NCI-H2196 (cell line): ENCODE measurements around the gene TMEM203.

Experiments
- DNase-seq: peaks from one replicate; lab custom pipeline; 2025; ENCODE audit not compliant: unreplicated experiment; lab: John Stamatoyannopoulos, UW

The TMEM203 gene

DNA sequence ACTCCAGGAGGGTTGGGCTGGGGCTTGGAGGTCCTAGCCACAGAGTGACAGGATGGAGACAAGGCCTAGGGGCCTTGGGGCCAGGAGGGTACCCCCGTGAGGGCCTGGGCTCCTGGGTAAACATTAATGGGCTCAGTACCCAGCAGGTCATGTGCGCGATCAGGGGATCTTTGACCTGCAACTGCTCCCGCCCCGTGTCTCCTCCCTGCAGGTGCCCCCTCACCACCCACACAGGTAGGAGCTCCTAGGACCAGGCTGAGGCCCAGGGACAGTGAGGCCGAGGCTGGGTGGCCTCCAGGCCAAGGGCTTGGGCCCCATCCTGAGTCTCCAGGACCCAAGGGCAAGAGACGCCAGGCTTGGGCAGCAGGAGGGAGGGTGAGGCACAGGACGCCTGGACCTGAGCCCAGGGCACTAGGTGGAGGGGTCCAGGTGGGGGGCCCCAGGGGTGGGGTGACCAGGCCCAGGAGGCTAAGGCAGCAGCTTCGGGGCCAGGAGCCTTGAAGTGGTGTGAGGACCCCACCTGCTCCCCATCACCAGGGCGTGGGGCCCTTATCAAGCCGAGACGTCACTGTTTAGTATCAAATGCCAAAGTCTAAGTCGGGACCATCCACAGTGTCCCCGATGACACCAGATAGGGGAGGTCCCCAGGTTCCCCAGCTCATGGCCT lies 25.4 kb upstream of the TMEM203 start, which contains the start of gene SLC34A3:
SLC34A3 (plus strand) TSS at position 197 of the 667 bp plus-strand sequence. CDS start 802 bp downstream, outside the sequence.
- DNase-seq: no peak

DNA sequence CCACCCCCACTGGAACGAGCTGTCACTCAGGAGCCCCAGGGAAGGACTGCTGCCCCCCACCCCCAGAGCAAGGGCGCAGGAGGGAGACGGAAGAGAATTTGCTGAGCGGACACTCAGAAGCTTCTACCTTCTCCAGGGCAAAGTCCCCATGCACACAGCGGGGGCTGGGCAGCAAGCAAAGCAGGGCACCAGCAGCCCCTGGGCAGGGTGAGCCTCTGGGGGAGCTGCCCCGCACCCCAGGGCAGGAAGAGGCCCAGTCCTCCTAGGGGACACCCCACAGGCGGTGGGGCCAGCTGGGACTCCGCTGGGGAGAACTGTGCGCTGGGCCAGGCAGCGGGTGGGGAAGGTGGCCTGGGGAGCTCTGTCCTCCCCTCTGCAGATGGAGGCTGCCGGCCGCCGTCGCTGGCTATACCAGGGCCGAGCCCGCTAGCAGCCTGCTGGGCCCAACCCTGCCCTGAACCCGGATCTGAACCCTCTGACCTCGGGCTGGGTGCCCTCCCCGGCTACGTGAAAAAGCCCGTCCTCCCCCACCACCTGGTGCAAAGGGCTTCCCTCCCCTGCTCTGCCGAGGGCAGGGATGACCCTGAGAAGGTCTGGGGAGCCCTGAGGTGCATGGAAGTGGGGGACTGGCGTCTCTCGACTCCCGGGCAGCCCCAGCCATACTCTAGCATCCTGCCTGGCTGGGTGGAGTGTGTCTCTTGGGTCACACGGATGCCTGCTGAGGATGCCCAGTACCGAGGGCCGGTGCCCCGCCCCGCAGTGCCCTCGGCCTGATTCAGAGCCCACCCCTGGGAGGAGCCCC lies 24.7 kb upstream of the TMEM203 start:
- no peak for DNase-seq

DNA sequence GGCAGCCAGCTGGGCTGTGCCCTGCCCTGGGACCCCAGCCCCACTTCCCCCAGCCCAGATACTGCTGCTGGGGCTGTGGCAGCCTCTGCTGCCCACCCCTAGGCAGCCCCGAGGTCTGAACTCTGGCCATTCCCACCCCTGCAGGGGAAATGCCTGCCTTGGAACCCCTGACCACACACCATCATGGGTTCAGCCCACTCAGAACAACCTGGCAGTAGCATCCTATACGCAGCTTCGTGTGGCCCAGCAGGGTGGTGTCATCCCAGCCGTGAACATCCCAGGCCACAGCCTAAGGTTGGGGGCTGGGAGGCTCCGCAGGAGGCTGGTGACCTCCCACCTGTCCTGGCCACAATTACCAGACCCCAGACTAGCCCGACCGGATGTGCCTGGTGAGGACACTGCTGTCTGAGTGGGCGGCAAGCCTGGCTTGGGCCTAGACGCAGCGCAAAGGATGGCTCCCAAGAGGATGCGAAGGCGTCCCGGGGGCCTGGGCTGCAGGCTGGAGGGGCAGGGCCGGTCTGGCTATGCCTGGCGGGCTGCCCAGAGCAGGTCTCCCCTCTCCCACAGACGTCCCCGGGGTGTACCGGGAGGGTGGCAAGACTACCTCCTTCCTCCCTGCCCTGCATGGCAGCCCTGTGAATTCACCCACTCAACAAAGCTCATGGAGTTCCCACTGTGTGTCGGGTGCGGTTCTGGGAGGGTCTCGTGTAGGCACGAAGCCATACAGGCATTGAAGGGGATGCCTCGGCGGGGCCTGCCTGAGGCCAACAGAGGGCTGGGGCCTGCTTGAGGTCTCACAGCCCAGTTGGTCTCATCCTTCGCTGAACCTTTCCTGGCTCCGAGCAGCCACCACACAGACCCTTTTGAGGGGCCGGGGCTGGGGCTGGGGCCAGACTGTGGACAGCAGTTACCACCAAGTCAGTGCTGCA lies 23.8 kb upstream of the TMEM203 start:
- DNase-seq: no peak

DNA sequence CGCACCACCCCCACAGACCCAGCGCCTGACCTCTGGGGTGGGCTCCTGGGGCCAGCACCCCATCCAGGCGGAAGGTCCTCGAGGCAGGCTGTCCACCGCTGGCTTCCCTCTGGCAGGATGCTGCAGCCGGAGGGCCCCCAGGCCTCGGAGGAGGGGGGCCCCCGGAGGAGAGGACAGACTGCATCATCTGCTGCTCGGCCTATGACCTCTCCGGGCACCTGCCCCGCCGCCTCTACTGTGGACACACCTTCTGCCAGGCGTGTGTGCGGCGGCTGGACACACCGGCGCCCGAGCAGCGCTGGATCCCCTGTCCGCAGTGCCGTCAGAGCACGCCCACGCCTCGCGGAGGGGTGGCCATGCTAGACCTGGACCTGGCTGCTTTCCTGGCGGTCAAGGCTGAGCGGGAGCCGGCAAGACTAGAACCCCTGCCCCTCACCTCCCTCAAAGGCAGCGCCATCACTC lies 23.1 kb upstream of the TMEM203 start:
- DNase-seq: peak; percentile 66

DNA sequence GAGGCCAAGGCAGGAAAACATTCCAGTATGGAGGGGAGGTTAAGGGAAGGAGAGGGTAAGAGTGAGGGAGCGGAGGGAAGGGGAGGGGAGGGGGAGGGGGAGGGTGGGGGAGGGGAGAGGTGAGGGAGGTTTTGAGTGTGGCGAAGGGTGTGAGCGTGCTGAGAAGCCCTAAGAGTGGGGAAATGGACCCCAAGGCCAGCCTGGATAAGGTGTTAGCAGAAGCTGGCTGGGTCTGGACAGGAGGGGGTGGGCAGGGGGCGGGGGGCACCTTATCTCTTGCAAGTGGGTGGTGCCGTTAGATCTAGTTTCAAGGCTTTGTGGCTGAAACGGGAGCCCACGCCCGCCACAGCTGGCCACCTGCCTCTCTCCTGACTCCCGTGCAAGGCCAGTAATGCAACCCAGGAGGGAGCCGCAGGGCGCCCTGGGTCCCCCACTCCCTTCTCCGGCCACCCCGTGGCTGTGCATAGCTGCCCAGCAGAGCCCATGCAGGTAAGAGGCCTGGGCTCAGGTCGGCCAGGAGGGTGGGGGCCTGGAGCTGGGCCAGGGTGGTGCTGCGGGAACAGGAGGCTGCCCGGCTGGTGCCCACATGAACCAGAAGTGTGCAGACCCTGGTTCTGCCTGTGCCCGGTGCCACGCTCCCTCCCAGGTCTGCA lies 22.5 kb upstream of the TMEM203 start:
- DNase-seq: peak; percentile 20

- DNase-seq: peak; percentile 84
Observed at GRCh38 chr9:137227054-137227852, 21.8 kb upstream of the TMEM203 start, which contains the start of gene RNF224. Gene RNF224 (plus strand): TSS chr9:137227502. CDS start chr9:137228336, 834 bp downstream.

- DNase-seq: no peak
Observed at GRCh38 chr9:137226338-137227053, 21.0 kb upstream of the TMEM203 start.

GRCh38 chr9:137225699-137226331 lies 20.4 kb upstream of the TMEM203 start:
- no peak for DNase-seq

DNA sequence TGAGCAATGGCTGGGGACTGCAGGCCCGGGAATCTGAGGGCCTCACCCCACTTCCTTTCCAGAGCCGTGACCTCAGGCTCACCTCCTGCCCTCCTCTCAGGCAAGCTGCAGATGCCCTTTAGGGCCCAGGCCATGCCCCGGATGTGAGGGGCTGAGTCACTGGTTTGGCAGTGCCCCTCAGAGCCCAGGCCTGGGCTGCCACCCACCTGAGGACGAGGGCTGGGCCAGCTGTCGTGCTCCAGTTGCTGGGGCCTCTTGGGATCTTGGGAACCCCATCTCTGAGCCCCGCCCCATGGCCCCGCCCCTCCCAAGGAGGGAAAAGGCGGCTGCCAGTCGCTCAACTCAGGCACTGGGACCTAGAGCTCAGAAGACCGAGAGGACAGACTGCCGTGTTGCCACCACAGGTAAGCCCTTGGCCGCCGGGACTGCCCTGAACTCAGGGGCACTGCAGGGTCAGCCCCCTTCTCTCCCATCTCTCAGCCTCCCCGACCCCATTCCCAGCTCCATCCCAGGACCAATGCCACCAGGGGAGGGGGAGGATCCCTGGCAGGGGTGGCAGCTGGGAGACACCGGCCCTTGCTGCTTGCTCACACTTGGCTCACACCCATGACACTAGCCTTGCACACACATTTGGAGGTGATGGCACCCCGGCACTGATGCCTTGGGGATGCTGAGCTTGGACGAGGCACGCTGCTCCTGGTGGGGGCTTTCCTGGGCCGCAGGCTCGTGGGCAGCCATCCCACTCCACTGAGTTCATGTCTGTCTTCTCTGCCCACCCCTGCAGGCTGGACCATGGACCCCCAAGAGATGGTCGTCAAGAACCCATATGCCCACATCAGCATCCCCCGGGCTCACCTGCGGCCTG lies 19.6 kb upstream of the TMEM203 start, which contains the start of gene CYSRT1:
CYSRT1 (plus strand) TSS at position 345 of the 865 bp plus-strand sequence; CDS start at position 793, 448 bp downstream.
- no peak for DNase-seq

GRCh38 chr9:137223078-137223970 lies 17.9 kb upstream of the TMEM203 start:
- peak; percentile 97 for DNase-seq

DNA sequence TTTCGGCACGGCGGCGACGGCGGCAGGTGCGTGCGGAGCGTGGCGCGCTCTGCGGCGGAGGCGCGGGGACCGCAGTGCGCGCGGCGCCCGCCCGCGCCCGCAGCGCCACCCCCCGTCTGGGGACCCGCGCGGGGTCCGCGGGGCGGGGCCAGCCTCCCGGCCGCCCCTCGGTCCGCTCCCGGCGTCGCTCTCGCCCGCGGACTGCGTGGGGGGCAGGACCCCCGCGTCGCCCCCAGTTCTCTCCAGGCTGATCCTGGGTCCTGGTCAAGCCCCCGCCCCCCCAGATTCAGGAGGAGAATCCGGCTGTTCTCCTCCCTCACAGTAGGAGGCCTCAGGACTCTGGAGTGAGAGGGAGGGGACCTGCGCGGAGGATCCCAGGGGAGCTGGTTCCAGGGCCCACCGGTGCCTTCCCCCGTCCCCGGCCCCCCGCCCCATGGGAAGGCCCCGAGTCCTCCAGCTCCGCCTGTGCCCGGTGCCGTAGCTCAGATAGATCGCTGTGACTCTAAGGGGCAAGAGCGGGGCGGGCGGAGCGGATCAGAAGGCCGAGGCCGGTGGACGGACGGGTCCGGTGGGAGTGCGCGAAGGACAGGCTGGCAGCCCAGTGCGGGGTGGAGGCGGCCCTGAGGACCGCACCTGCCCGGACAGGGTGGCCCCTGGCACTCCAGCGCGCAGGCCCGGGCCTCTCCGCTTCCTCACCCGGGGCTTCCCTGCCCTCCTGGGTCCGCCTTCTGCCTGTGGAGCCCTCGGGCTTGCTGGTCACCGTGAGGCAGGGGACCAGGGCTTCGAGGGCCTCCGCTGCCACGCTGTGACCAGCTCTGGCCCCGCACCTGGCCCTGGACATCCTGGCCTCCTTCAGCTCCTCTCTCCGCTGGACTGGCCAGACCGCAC lies 17.0 kb upstream of the TMEM203 start, which contains the start of gene RNF208:
RNF208 (minus strand) TSS at position 51 of the 888 bp plus-strand sequence. CDS start 1,028 bp downstream, outside the sequence.
- no peak for DNase-seq

DNA sequence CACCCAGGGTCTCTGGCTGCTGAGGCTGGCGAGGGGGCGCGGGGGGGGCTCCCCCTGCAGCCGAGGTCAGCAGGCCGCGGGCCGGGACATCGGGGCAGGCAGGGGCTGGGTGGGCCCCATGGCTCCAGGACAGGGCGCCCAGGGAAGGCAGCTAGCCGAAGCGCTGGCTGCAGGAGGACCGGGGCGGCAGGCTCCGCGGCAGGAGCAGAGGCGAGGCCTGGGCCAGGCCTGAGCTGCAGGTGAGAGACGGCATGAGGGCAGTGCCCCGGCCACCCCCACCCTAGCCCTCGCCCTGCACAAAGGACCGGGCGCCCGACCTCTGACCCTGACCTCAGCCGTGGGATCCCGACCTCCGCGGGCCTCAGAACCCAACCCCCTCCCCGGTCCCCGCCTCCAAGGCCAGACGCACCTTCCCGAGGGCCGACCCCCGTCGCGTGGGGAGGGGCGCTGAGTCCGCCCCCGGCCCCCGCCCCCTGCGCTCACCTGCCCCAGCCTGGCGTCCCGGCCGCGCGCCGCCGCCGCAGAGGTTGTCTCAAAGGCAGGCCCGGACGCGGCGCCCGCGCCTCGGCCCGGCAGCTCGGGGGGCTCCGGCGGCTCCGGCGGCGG lies 16.2 kb upstream of the TMEM203 start:
- peak; percentile 52 for DNase-seq

DNA sequence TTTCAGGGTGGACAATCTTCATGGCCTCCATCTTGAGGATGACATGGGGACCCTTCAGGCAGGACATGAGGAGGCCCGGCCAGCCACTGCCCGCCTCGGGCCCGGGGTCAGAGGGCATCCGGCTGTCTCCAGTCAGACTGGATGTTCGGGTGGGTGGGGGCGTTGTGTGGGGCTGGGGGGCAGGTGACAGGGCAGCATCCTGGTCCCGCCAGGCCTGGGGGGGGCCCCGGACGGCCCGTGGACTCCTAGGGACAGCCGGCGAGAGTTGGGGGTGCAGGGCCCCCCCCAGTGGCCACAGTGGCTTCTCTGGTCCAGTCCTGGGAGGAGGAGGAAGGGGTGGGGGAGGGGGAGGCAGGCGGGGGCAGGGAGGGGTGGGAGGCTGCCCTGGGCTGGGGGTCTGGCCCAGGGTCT lies 15.7 kb upstream of the TMEM203 start:
- DNase-seq: no peak

GRCh38 chr9:137220317-137221094 lies 15.1 kb upstream of the TMEM203 start:
- DNase-seq: no peak
